Esophagus muscularis mucosa (tissue), 4 donors: ENCODE results near the gene ADCY3. TPM values are rescaled to one million over a fixed set of nuclear protein-coding genes. Genes with fewer than 3 reads are reported as not detected.
"Not testable (repeated sequence)": the region's sequence is repeated elsewhere in the genome, so short reads cannot be mapped to it uniquely, and the experiment has no call there.

Experiments used
- DNase-seq: peaks from one replicate; pipeline ENCODE4 v3.0.0-alpha.2; 2017; ENCODE audit errors: extremely low spot score
- H3K27ac ChIP-seq, 4 donors: fragments of 200-600 bp; sonication (generic); replicated peaks in 1 of 4; 1 replicate in 3 of 4; 2 replicates in 1 of 4; pipeline ENCODE4 v1.5.1; 2016 to 2019; ENCODE audit warnings: mild to moderate bottlenecking in 1 of 4
- H3K27me3 ChIP-seq, 4 donors: fragments of 200-600 bp; sonication (generic); one replicate each; pipeline versions ENCODE4 v1.5.1 to v1.6.0; 2016 to 2019
- H3K36me3 ChIP-seq, 4 donors: fragments of 200-600 bp; sonication (generic); one replicate each; pipeline ENCODE4 v1.5.1; 2016 to 2019
- H3K4me1 ChIP-seq, 4 donors: fragments of 200-600 bp; sonication (generic); one replicate each; pipeline ENCODE4 v1.5.1; 2016 to 2019
- H3K4me3 ChIP-seq, 4 donors: fragments of 200-600 bp; sonication (generic); 1 replicate in 2 of 4; 2 replicates in 2 of 4; pipeline ENCODE4 v1.5.1; 2016 to 2019; ENCODE audit warnings: mild to moderate bottlenecking in 4 of 4, moderate library complexity in 1 of 4
- H3K9me3 ChIP-seq, 4 donors: fragments of 200-600 bp; sonication (generic); 1 replicate in 3 of 4; 2 replicates in 1 of 4; pipeline ENCODE4 v1.5.1; 2016 to 2019
- EP300 ChIP-seq: sonication (generic); formaldehyde crosslinking; IDR thresholded peaks from one replicate; pipeline ENCODE4 v1.6.1; 2017; ENCODE audit warnings: antibody characterized with exemption
- POLR2A ChIP-seq: fragments of 450-650 bp; IDR thresholded peaks from one replicate; pipeline ENCODE4 v1.6.1; 2017; ENCODE audit warnings: antibody characterized with exemption, moderate library complexity, mild to moderate bottlenecking, low read depth
- POLR2AphosphoS5 ChIP-seq, 2 donors: sonication (generic); formaldehyde crosslinking; IDR thresholded peaks; one replicate each; pipeline ENCODE4 v1.6.1; 2017; ENCODE audit warnings: antibody characterized with exemption in 2 of 2
- WGBS: methylation state at CpG from one replicate; pipeline ENCODE4 v1.1.5; 2018; 5-methylcytosine and 5-hydroxymethylcytosine counted together
- intact Hi-C: fragments of 100-400 bp; cut with DNase I; formaldehyde crosslinking; loops from one replicate; pipeline ENCODE4 v1.15.1; 2023
- total RNA-seq, 4 donors: library from RNA; depleted of rRNA; stranded (reverse); fragments of >200 nt; gene quantifications; one replicate each; pipeline versions ENCODE4 v1.1.0 to v1.2.1, GENCODE V29; 2016
- TF ChIP-seq, protein P1 (sequence below), 3 experiments: fragments of 200-600 bp in 2 of 3; fragments of 450-650 bp in 1 of 3; sonication (generic) in 2 of 3; IDR thresholded peaks; one replicate each; pipeline ENCODE4 v1.5.1; 2017 to 2019; ENCODE audit warnings: antibody characterized with exemption in 3 of 3, mild to moderate bottlenecking in 2 of 3, moderate library complexity in 1 of 3

The ADCY3 gene
- total RNA-seq, 4 donors from 2014 or later = 21.2 to 70.6 (median 53.8) TPM

DNA sequence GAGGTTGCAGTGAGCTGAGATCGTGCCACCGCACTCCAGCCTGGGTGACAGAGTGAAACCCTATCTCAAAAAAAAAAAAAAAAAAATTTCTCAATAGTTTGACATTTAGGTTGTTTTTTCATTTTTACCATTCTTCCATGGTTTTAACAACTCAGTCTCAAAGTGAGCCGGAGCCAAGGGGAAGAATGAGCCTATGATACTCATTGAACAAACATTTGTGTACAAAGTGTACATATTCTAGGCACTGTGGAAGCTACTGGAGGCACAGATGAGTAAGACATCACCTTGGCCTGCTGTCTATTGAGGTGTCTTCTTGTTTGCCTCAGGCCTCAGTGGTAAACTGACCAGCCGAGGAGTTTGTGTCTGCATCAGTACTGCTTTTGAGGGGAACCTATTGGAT lies 104.9 kb downstream of the ADCY3 start:
- 97% methylated on average over 4 of the region's 4 CpGs for WGBS
- no peak for DNase-seq

DNA sequence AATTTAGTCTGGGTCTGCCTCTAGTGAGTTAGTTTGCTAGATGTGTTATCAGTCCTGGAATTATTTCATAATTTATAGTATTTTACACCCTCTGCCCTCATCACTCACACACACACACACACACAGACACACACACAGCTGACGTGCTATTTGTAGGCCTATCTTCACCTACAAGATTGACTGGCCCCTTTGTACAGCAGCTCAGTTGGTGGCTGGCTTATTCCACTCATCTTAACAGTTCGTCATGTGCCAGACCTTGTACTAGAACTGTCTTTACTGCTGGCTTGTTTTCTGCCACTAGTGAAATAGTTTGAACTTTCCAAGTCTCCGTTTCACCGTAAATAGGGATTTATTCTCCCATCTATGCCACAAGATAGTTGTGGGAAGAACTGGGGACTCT lies 105.5 kb downstream of the ADCY3 start:
- H3K27me3 ChIP-seq = no peaks in the 10 kb centered on the region
- no peaks in the 10 kb centered on the region for H3K9me3 ChIP-seq
- no peak overlapping the region for H3K4me3 ChIP-seq
- WGBS = 89% methylated on average over 4 of the region's 4 CpGs
- H3K36me3 ChIP-seq = peaks cover 0 to 25% (median 14%) of the 10 kb centered on the region in 4 donors
- TF ChIP-seq, protein P1, sequence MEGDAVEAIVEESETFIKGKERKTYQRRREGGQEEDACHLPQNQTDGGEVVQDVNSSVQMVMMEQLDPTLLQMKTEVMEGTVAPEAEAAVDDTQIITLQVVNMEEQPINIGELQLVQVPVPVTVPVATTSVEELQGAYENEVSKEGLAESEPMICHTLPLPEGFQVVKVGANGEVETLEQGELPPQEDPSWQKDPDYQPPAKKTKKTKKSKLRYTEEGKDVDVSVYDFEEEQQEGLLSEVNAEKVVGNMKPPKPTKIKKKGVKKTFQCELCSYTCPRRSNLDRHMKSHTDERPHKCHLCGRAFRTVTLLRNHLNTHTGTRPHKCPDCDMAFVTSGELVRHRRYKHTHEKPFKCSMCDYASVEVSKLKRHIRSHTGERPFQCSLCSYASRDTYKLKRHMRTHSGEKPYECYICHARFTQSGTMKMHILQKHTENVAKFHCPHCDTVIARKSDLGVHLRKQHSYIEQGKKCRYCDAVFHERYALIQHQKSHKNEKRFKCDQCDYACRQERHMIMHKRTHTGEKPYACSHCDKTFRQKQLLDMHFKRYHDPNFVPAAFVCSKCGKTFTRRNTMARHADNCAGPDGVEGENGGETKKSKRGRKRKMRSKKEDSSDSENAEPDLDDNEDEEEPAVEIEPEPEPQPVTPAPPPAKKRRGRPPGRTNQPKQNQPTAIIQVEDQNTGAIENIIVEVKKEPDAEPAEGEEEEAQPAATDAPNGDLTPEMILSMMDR (IDR thresholded peaks at IDR 0.05) = no peak
- TF ChIP-seq POLR2A (no peak), EP300 (no peak), POLR2AphosphoS5 (IDR thresholded peaks at IDR 0.05) (no peak)
- intact Hi-C loops = no loop called here
- H3K27ac ChIP-seq = no peak overlapping the region
- no peak for DNase-seq
- no peaks in the 10 kb centered on the region for H3K4me1 ChIP-seq

More for the DNA sequence above, 104.9 kb downstream of the ADCY3 start:
- no peak overlapping the region for H3K4me3 ChIP-seq
- intact Hi-C loops = no loop called here
- no peak for TF ChIP-seq POLR2AphosphoS5 (IDR thresholded peaks at IDR 0.05)
- TF ChIP-seq EP300 = no peak
- TF ChIP-seq, protein P1 (IDR thresholded peaks at IDR 0.05) = no peak
- TF ChIP-seq POLR2A = no peak
- H3K4me1 ChIP-seq = no peaks in the 10 kb centered on the region
- H3K27me3 ChIP-seq = no peaks in the 10 kb centered on the region
- H3K9me3 ChIP-seq = no peaks in the 10 kb centered on the region
- H3K27ac ChIP-seq = no peak overlapping the region
- peaks cover 3 to 31% (median 20%) of the 10 kb centered on the region in 4 donors for H3K36me3 ChIP-seq

DNA sequence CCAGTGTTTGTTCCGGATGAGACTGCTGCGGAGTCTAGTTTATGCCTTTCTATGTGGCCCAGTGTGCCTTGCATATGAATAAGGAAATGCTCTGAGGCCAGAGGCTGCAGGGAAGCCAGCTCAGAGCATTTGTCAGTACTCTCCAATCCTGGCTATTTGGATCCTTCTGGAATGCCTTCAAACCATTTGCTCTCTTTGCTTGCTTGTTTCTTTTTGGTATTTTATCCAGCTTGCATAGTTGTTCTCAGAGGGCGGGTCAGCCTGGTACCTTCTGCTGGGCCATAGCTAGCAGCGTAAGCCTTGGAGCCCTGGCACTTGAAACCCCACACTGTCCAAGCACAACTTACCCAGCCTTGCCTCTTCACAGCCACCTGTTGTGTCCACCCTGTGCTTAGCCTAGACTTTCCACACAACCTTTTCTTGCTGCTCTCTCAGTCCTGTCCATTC lies 106.3 kb downstream of the ADCY3 start:
- Histone ChIP-seq H3K36me3 (peaks cover 0 to 20% (median 12%) of the 10 kb centered on the region in 4 donors), H3K27ac (no peak overlapping the region), H3K27me3 (no peaks in the 10 kb centered on the region), H3K9me3 (no peaks in the 10 kb centered on the region), H3K4me3 (no peak overlapping the region), H3K4me1 (no peaks in the 10 kb centered on the region)
- 92% methylated on average over 4 of the region's 4 CpGs for WGBS
- TF ChIP-seq EP300 = no peak
- no peak for TF ChIP-seq POLR2A
- no peak for TF ChIP-seq POLR2AphosphoS5 (IDR thresholded peaks at IDR 0.05)
- TF ChIP-seq, protein P1 (IDR thresholded peaks at IDR 0.05) = no peak
- DNase-seq = no peak
- intact Hi-C loops = no loop called here

DNA sequence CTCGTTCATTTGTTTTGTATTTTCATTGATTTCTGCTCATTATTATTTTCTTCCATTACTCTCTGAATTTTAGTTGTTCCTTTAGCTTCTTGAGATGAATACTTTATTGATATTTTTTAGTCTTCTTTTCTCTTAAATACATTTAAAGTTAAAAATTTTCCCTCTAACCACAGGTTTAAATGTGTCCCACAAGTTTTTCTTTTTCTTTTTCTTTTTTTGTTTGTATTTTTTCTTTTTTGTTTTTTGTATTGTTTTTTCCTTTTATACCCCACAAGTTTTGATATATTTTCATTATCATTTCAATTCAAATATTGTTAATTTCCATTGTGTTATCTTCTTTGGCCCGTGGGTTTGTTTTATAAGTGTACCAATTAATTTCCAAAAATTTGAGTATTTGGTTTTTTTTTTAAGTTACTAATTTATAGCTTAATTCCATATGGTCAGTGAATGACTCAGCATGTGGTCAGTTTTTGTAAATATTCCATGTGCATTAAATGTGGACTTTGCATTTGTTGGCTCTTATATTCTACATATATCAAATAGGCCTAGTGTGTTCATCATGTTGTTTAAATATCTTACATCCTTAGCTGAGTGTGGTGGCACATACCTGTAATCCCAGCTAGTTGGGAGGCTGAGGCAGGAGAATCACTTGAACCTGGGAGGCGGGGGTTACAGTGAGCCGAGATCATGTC lies 110.6 kb downstream of the ADCY3 start:
- peaks cover 0 to 4% (median 0%) of the 10 kb centered on the region in 4 donors for H3K36me3 ChIP-seq
- no peak overlapping the region for H3K27ac ChIP-seq
- 88% methylated on average over 4 of the region's 4 CpGs for WGBS
- TF ChIP-seq EP300 (no peak), POLR2A (no peak), POLR2AphosphoS5 (IDR thresholded peaks at IDR 0.05) (no peak)
- TF ChIP-seq, protein P1 (IDR thresholded peaks at IDR 0.05) = no peak
- no peaks in the 10 kb centered on the region for H3K27me3 ChIP-seq
- intact Hi-C loops = no loop called here
- no peak for DNase-seq
- H3K9me3 ChIP-seq = peaks cover 0 to 10% (median 6%) of the 10 kb centered on the region in 4 donors
- H3K4me1 ChIP-seq = no peaks in the 10 kb centered on the region
- no peak overlapping the region for H3K4me3 ChIP-seq

DNA sequence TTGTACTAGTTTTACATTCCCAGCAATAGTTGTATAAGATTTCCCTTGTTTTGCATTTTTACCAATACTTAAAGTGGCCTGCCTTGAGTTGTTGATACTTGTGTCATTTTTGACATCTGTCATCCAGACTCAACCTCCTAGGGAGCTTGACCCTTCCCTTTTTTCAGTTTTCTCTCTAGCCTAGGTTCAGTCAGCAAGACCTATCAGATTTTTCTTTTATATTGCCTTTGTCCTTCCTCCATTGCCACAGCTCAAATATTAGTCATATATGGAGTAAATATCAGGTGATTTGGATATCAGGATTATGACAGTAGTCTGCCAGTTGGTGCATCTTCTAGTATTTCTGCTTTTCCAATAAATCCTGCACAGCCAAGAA lies 113.4 kb downstream of the ADCY3 start:
- TF ChIP-seq, protein P1 (IDR thresholded peaks at IDR 0.05) = no peak
- TF ChIP-seq POLR2A = no peak
- TF ChIP-seq POLR2AphosphoS5 (IDR thresholded peaks at IDR 0.05) = no peak
- TF ChIP-seq EP300 = no peak
- Histone ChIP-seq H3K36me3 (peaks cover 0 to 4% (median 0%) of the 10 kb centered on the region in 4 donors), H3K27ac (no peak overlapping the region), H3K4me3 (no peak overlapping the region), H3K9me3 (peaks cover 0 to 10% (median 6%) of the 10 kb centered on the region in 4 donors), H3K4me1 (no peaks in the 10 kb centered on the region), H3K27me3 (no peaks in the 10 kb centered on the region)
- intact Hi-C loops = no loop called here
- no peak for DNase-seq

DNA sequence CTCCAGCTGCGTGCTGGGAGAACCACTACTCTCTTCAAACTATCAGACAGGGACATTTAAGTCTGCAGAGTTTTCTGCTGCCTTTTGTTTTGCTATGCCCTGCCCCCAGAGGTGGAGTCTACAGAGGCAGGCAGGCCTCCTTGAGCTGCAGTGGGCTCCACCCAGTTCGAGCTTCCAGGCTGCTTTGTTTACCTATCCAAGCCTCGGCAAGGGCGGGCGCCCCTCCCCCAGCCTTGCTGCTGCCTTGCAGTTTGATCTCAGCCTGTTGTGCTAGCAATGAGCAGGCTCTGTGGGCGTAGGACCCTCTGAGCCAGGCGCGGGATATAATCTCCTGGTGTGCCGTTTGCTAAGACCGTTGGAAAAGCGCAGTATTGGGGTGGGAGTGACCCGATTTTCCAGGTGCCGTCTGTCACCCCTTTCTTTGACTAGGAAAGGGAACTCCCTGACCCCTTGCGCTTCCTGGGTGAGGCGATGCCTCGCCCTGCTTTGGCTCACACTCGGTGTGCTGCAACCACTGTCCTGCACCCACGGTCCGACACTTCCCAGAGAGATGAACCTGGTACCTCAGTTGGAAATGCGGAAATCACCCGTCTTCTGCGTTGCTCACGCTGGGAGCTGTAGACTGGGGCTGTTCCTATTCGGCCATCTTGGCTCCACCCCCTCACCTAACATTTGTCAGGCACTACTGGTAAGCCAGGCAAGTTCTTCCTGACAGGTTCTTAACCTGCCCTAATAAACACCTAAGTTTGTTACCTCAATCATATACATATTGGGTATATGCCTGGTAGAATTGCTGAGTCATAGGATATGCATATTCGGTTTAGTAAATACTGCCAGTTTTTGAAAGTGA lies 114.0 kb downstream of the ADCY3 start:
- 91% methylated on average over 25 of the region's 25 CpGs for WGBS
- H3K36me3 ChIP-seq, H3K4me3 ChIP-seq, intact Hi-C loops, H3K27ac ChIP-seq, H3K4me1 ChIP-seq, H3K27me3 ChIP-seq, DNase-seq: not testable (repeated sequence)
- H3K9me3 ChIP-seq = peaks cover 0 to 10% (median 6%) of the 10 kb centered on the region in 4 donors

DNA sequence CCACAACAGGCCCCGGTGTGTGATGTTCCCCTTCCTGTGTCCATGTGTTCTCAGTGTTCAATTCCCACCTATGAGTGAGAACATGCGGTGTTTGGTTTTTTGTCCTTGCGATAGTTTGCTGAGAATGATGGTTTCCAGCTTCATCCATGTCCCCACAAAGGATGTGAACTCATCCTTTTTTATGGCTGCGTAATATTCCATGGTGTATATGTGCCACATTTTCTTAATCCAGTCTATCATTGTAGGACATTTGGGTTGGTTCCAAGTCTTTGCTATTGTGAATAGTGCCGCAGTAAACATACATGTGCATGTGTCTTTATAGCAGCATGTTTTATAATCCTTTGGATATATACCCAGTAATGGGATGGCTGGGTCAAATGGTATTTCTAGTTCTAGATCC lies 119.5 kb downstream of the ADCY3 start:
- WGBS = 93% methylated on average over 5 of the region's 5 CpGs
- H3K9me3 ChIP-seq, H3K27me3 ChIP-seq, H3K4me1 ChIP-seq, H3K4me3 ChIP-seq, H3K27ac ChIP-seq, DNase-seq, H3K36me3 ChIP-seq, intact Hi-C loops: not testable (repeated sequence)
